Activated CD4-positive, alpha-beta T cell treated with anti-CD3 and anti-CD28 coated beads, Interleukin-2, amount 50 U/mL, for 4 hours (primary cell): ENCODE data around the gene NIM1K.
"Not testable (repeated sequence)": the region's sequence is repeated elsewhere in the genome, so short reads cannot be mapped to it uniquely, and the experiment has no call there.

Experiments
- DNase-seq, 2 experiments: peaks; one replicate each; pipeline ENCODE4 v3.0.0-alpha.2; 2020

The NIM1K gene

DNA sequence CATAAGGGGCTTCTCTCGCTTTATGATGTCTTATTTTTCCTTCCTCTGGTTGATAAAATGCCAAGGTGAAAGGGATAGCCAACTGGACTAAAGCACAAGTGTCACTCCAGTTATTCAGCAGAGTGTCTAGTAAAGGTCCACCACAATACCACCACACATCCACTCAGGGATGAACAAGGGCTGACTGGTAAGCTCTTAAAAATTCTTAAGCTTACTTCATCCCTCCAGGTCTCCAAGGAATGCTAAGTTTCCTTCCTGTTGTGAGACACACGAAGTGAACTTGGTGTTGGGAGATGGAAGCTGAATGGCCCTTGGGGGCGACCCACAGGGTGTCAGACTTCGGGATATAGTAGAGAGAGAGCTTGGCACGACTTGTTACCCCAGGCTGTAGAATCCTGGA is 124.4 kb downstream of the NIM1K start:
- no peak for DNase-seq

GRCh38 chr5:43320846-43321245 is 128.8 kb downstream of the NIM1K start:
- DNase-seq = no peak

DNA sequence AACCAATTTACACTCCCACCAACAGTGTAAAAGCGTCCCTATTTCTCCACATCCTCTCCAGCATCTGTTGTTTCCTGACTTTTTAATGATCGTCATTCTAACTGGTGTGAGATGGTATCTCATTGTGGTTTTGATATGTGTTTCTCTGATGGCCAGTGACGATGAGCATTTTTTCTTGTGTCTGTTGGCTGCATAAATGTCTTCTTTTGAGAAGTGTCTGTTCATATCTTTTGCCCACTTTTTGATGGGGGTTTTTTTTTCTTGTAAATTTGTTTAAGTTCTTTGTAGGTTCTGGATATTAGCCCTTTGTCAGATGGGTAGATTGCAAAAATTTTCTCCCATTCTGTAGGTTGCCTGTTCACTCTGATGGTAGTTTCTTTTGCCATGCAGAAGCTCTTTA is 131.5 kb downstream of the NIM1K start:
- DNase-seq = not testable (repeated sequence)

DNA sequence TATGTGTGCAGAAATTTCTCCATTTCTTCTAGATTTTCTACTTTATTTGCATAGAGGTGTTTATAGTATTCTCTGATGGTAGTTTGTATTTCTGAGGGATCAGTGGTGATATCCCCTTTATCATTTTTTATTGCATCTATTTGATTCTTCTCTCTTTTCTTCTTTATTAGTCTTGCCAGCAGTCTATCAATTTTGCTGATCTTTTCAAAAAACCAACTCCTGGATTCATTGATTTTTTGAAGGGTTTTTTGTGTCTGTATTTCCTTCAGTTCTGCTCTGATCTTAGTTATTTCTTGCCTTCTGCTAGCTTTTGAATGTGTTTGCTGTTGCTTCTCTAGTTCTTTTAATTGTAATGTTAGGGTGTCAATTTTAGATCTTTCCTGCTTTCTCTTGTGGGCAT is 133.6 kb downstream of the NIM1K start:
- DNase-seq = not testable (repeated sequence)
